ENCODE data around the gene DSP.
A peak's percentile ranks its signal among the peaks of the same experiment; 100 is the strongest.

DSP gene

GRCh38 chr6:7566107-7566506 is 24.6 kb downstream of the DSP start:
- DNase-seq (ENCODE audit: low read depth, low spot score), result no peak
- TF ChIP-seq CTCF (IDR thresholded peaks at IDR 0.05; ENCODE audit: low read depth, low read length), result no peak
- in situ Hi-C loops (cut with HindIII; ENCODE audit: low sequenced_read_pairs), result no loop called here
- no peak overlapping the region for H3K4me3 ChIP-seq (ENCODE audit: low read depth, low read length)

GRCh38 chr6:7566617-7567173 is 25.2 kb downstream of the DSP start:
- no peak overlapping the region for H3K4me3 ChIP-seq (ENCODE audit: low read depth, low read length)
- TF ChIP-seq CTCF (IDR thresholded peaks at IDR 0.05; ENCODE audit: low read depth, low read length), result no peak
- in situ Hi-C loops (cut with HindIII; ENCODE audit: low sequenced_read_pairs), result no loop called here
- no peak for DNase-seq (ENCODE audit: low read depth, low spot score)

GRCh38 chr6:7568021-7568420 is 26.6 kb downstream of the DSP start:
- peak; percentile 21 for DNase-seq (ENCODE audit: low read depth, low spot score)
- TF ChIP-seq CTCF (IDR thresholded peaks at IDR 0.05; ENCODE audit: low read depth, low read length), result no peak
- in situ Hi-C loops (cut with HindIII; ENCODE audit: low sequenced_read_pairs), result no loop called here
- no peak overlapping the region for H3K4me3 ChIP-seq (ENCODE audit: low read depth, low read length)

- H3K4me3 ChIP-seq (ENCODE audit: low read depth, low read length), result no peak overlapping the region
- in situ Hi-C loops (cut with HindIII; ENCODE audit: low sequenced_read_pairs), result no loop called here
- DNase-seq (ENCODE audit: low read depth, low spot score), result no peak
- no peak for TF ChIP-seq CTCF (IDR thresholded peaks at IDR 0.05; ENCODE audit: low read depth, low read length)
Measured at GRCh38 chr6:7569082-7569481, 27.6 kb downstream of the DSP start.

GRCh38 chr6:7572213-7572943 is 30.9 kb downstream of the DSP start:
- TF ChIP-seq CTCF (IDR thresholded peaks at IDR 0.05; ENCODE audit: low read depth, low read length), result no peak
- no peak overlapping the region for H3K4me3 ChIP-seq (ENCODE audit: low read depth, low read length)
- no peak for DNase-seq (ENCODE audit: low read depth, low spot score)
- in situ Hi-C loops (cut with HindIII; ENCODE audit: low sequenced_read_pairs), result no loop called here

GRCh38 chr6:7574500-7574899 is 33.0 kb downstream of the DSP start:
- DNase-seq (ENCODE audit: low read depth, low spot score), result no peak
- in situ Hi-C loops (cut with HindIII; ENCODE audit: low sequenced_read_pairs), result no loop called here
- no peak for TF ChIP-seq CTCF (IDR thresholded peaks at IDR 0.05; ENCODE audit: low read depth, low read length)
- H3K4me3 ChIP-seq (ENCODE audit: low read depth, low read length), result no peak overlapping the region

Data from astrocyte of the spinal cord (primary cell).